Stimulated activated CD4-positive, alpha-beta T cell treated with anti-CD3 and anti-CD28 coated beads, Interleukin-12 subunit alpha, Interleukin-12 subunit beta, amount 100 ng/mL, for 24 hours (primary cell): Measurements from ENCODE around the gene PTPRN2.

ENCODE experiments used
- DNase-seq, 2 experiments: peaks; one replicate each; pipeline ENCODE4 v3.0.0-alpha.2; 2020; ENCODE audit warnings: low read depth in 2 of 2

Gene PTPRN2

GRCh38 chr7:157818701-157819454, 768.7 kb downstream of the PTPRN2 start:
- DNase-seq, result no peak

- DNase-seq, result no peak
Observed at GRCh38 chr7:157817944-157818700, 769.5 kb downstream of the PTPRN2 start.

- DNase-seq, result no peak
Observed at GRCh38 chr7:157817433-157817832, 770.2 kb downstream of the PTPRN2 start.

DNA sequence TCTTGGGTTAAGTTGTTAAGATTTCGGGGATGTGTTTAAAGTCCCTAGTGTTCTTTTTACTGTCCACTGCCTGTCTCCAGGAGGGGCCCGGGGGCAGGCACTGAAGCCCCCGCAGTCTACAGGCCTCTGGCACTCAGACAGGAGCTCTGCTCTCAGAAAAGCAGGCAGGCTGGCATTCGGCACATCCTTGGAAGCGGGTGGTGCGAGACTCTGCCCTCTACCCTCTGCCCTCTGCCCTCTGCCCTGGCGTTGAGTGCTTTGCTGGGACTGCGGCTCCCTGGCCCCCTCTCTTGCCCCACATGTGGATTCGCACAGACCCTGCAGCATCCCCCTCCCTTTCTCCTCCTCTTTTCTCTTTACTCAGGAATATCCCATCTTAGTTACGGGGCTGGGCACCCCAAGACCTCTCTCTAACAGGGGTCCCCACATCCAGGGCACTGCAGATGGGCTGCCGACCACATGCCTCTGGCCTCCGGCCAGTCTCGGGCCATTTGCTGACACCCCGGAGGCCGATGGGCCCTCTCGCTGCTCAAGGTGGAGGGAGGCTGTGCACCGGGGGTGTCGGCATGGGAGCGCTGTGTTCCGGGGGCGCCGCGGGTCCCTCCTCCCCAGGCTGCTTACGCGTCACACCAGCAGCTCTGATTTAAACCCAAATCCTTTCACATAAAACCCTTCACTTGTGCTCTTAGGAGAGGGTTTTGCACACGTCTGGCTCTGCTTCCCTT, 770.9 kb downstream of the PTPRN2 start:
- DNase-seq, result no peak

DNA sequence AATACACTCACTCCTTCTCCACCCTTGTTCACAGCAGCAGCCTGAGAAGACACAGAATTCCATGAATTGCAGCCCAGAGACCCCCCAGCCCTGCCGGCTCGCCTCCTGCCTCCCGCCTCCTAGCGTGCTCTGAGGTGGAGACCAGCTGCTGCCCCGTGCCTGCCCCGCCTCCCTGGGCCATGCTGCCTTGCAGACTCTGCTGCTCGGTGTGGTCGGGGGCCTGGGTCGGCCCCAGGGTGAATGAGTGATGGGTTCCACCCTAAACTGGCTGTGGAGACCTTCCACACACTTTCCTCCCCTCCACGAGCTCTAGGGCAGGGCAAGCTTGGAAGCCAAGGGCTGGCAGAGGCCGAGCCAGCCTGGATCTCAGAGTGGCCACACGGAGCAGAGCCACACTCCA, 771.5 kb downstream of the PTPRN2 start:
- no peak for DNase-seq

- no peak for DNase-seq
Observed at GRCh38 chr7:157815706-157816022, 772.0 kb downstream of the PTPRN2 start.

DNA sequence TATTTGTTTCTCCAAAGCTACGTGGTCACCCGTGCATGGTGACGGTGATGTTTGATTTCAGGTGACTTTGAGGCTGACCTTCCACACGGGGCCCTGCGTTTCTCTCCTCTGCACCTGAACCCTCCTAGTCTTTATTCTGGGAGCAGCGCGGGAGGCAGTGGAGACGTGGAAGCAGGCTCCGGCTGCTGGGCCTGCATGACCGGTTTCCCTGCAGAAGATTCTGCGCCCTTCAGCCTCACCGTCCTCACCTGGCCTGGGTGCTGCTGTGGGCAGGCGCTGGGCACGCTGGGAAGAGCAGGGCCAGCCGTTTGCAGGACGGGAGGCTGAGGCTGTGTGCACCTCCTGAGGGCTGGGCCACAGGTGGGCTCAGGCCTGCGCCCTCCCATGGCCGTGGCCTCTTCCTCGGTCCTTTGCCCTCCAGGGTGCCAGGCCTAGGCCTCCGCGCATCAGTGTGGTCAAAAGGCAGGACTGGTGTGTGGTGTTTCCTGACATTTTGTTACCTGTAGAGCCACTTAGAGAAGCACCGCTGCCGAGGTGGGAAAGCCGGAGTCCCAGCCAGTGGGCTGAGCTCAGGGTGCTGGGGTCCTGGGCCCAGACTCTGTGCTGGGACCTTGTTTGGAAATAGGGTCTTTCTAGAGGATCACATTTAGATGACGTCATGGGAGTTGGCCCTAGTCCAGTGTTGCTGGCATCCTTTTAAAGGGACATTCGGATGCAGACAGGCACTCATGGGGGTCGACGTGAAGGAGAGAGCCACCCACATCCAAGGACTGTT, 772.5 kb downstream of the PTPRN2 start:
- DNase-seq, result no peak

DNA sequence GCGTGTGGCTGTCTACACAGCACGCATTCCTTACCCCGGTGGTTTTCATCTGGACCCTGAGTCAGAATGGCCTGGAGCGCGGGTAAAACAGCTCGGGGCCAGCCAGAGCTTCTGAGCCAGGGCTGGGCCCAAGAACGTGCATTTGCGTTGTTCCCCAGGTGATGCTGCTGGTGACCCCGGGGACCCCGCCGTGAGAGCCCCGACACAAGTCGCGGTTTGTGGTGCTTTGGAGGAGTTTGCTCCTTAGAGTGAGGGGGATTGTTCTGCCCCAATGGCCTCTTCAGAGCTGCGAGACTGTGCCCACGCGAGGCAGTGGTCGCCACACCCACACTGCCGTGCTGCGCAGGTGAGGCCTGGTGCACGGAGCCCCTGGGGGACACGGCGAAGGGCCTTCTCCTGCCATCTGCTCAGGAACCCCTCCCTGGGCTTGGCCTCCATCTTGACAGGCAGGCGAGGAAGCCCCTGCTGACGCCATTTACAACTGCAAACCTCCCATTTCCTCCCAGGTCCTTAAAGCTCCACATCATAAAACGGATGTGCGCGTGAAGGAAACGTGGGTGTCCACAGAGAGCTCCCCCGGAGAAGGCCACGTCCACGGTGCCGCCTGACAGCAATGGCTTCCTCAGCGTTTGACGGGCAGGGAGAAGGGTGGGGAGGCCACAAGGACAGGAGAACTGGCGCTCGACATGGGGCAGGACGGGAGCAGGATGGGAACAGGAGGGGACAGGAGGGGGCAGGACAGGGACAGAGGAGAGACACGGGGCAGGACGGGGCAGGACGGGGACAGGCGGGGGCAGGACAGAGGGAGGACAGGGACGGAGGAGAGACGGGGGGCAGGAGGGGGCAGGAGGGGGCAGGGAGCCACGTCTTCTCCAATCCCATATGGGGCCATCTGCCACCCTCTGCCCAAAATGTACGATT, 773.6 kb downstream of the PTPRN2 start:
- no peak for DNase-seq

DNA sequence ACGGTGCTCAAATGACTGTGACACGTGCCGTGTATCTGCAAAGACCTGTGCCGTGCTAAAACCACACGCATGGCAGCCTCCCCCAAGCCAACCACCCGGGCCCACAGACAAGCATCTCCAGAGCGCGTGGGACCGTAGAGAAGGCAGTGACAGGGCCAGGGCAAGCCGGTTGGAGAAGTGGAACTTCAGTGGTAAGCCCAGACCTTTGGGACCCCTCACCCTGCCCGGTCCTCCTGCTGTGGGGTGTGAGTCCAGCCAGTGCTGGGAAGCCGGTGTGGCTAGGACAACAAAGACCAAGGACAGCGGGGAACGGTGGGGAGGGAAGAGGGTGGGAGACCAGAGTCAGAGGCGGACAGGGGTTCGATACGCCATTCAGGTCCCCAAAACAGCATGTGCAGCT, 774.6 kb downstream of the PTPRN2 start:
- DNase-seq, result no peak

DNA sequence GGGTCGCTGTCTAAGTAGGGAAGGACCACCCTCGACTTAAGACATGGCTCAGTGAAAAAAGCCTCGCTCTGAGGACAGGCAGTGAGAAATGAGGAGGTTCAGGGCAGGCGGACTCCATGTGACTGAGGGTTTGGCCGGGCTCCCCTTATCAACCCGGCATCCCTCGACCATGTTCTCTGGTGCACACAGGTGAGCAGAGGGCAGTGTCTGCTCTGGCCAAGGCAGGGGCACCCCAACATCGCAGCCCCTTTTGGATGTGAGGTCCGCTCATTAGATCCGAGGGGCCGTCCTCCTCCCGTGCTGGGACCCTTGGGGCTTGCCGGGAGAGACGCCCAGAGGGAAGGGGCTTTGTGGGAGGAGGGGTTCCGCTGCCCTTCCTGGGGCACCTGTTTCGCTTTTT, 775.7 kb downstream of the PTPRN2 start:
- DNase-seq, result no peak

GRCh38 chr7:157809863-157810851, 777.5 kb downstream of the PTPRN2 start:
- no peak for DNase-seq

GRCh38 chr7:157809154-157809862, 778.3 kb downstream of the PTPRN2 start:
- DNase-seq, result no peak

- no peak for DNase-seq
Observed at GRCh38 chr7:157808042-157808441, 779.6 kb downstream of the PTPRN2 start.

DNA sequence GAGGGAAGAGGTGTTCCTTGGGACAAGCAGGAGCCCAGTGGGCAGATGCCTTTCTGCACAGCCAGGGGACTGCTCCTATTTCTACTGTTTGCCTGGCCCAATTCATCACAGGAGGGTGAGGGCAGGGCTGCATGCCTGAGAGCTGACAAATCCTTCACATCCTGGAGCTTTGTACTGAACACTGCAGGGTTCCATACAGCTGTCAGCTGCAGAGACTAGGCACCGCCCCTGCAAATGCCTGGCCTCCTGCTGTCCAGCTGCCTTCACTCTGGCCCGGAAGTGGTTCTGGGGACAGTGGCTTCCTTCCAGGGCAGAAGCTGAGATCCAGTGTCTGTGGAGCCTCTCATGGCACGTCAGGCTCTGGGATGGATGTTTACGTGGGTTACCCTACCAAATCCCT, 780.1 kb downstream of the PTPRN2 start:
- no peak for DNase-seq

GRCh38 chr7:157806711-157807110, 780.9 kb downstream of the PTPRN2 start:
- no peak for DNase-seq

DNA sequence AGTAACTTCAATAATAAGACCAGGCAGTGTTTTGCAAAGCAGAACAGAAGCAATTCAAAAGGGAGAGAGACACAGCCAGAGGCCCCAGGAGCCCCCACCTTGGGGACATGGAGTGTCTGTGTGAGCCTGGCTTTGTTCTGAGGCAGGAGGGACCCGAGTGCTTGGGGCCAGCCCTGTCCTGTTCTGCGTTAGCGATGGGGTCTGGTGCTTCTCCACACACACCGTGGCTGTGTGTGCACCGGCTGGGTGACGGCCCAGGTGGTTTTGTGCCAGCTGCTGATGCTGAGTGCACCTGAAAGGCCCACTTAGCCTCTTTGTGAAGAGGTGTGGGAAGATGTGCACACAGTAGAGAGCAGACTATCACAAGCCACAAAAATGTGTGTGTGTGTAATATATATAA, 781.9 kb downstream of the PTPRN2 start:
- no peak for DNase-seq

DNA sequence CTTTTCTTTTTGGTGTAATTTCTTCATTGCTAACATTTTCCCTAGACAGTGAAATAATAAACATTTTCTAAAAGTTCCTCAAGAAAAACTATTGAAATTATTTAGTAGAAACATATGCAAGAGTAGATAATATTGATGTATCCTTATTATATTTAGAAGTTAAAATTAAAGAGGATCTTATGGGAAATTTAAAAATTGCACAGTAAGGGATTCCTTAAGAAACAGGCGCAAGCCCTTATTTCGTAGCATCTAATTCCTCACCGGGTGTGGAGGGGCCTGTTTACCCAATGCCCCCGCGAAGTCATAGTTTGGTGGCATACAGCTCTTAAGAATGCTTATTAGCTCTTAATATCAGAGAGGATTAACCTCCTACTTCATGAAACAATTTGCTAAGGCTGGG, 783.7 kb downstream of the PTPRN2 start:
- no peak for DNase-seq

DNA sequence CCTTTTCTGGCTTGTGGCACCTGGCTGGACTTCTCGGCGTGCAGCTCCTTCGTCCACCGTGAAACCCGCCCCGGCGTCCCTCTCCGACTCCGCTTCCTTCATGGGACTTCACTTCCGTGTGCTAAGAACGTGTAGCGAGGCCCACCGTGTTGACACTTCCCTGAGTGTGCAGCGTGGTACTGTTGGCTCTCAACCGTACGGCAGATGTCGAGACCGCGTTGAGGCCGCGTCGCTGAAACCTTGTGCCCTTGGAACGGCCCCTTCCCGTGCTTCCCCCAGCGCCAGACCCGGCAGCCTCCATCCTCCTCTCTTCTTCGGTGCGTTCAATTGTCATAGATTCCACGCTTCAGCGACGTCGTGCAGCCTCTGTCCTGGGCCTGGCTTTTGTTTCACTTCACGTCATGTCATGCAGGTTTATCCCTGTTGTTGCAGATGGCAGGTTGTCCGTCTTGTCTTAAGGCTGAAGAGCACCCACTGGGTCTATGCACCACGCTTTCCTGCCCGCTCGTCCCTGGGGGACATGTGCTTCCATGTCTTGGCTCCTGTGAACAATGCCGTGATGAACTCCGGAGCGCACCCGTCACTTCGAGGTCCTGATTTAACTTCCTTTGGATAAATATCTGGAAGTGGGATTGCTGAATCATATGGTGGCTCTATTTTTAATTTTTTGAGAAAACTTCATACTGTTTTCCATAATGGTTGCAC, 785.5 kb downstream of the PTPRN2 start:
- DNase-seq, result no peak
